Body of pancreas (tissue), 4 donors: ENCODE results near the gene XRCC3.

Experiments used
- CTCF ChIP-seq, 7 experiments: fragments of 450-650 bp in 4 of 7; fragments of 200-600 bp in 3 of 7; sonication (generic) in 3 of 7; IDR thresholded peaks; one replicate each; pipeline ENCODE4 v1.5.1; 2016 to 2019; ENCODE audit warnings: antibody characterized with exemption in 7 of 7
- POLR2A ChIP-seq, 3 donors: fragments of 450-650 bp; IDR thresholded peaks; one replicate each; pipeline ENCODE4 v1.6.1; 2016; ENCODE audit warnings: antibody characterized with exemption in 3 of 3, mild to moderate bottlenecking in 2 of 3

GRCh38 chr14:103653805-103654204, 61.4 kb downstream of the XRCC3 start:
- TF ChIP-seq POLR2A (IDR thresholded peaks at IDR 0.05) (no peak), CTCF (IDR thresholded peaks at IDR 0.05) (no peak)
